Fibroblast of pulmonary artery (primary cell): Measurements from ENCODE around the gene RASA2.
A peak's percentile ranks its signal among the peaks of the same experiment; 100 is the strongest.

ENCODE experiments used
- DNase-seq: peaks from one replicate; pipeline ENCODE4 v3.0.0-alpha.2; 2010; ENCODE audit warnings: low read depth
- H3K4me3 ChIP-seq: replicated peaks from 2 replicates; pipeline ENCODE4 v1.5.1; 2011; ENCODE audit warnings: low read depth, mild to moderate bottlenecking, control low read depth, low read length, moderate library complexity
- CTCF ChIP-seq: IDR thresholded peaks from 2 replicates; pipeline ENCODE4 v1.5.1; 2011; ENCODE audit warnings: mild to moderate bottlenecking, control low read depth, low read length, inconsistent platforms; ENCODE audit errors: missing control alignments

Gene RASA2

DNA sequence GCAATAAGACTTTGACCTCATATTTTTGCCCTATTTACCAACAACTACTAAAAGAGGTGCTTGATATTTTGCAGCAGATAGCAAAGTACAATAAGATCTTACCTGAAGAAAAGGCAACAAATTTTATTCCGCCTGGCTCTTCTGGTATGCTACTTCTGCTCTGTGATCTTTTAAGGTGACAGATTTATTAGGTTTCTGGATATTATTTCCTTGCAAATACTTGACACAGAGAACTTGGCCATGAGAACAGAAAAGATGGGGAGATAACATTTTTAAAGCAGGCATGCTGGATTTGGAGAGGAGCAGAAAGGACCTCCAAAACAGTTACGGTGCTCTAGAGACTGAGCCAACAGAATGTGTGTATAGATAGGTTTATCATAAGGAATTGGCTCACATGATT is 164.6 kb downstream of the RASA2 start:
- no peak for TF ChIP-seq CTCF
- DNase-seq = no peak
- H3K4me3 ChIP-seq = no peak overlapping the region

DNA sequence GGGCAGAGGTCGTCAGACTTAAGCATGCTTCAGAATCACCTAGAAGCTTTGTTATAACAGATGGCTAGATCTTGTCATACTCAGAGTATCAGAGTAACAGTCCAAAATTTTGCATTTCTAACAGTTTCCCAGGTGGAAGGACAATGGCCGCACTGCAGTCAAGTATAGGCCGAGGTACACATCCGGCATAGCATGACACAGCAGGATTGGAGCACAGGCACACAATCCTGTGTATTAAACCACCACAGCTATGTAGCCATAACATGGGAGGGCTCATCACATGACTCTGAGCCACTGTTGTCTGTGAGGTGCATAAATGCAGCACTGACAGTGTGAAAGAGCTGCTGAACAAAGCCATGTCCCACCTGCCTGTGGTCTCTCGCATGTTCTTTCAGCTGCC is 165.5 kb downstream of the RASA2 start:
- no peak overlapping the region for H3K4me3 ChIP-seq
- no peak for DNase-seq
- TF ChIP-seq CTCF = no peak

DNA sequence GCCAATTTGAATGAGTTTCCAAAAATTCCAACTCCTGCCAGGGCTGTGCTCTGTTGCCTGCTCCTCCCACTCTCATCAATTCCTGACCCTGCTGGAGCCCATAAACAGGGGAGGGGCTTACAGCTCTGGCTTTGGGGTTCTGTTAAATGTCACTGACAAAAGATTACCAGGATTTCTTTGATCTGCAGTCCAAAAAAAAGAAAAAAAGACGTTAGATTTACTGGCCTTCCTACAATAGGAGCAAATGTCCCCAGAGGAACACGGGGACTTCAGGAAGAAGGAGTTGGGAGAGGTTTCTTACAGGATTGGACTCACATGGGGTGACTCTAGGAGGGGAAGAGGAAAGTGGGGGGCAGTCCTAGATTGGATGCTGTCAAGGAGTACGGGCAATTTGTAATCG is 167.0 kb downstream of the RASA2 start:
- DNase-seq = no peak
- TF ChIP-seq CTCF = no peak
- no peak overlapping the region for H3K4me3 ChIP-seq

- no peak overlapping the region for H3K4me3 ChIP-seq
- no peak for TF ChIP-seq CTCF
- DNase-seq = no peak
These were observed 169.0 kb downstream of the RASA2 start for GRCh38 chr3:141655801-141656200.

- peak; percentile 75 for DNase-seq
- no peak for TF ChIP-seq CTCF
These were observed 169.9 kb downstream of the RASA2 start for GRCh38 chr3:141656771-141657170.

GRCh38 chr3:141657516-141657915 is 170.7 kb downstream of the RASA2 start:
- H3K4me3 ChIP-seq = no peak overlapping the region
- no peak for TF ChIP-seq CTCF
- no peak for DNase-seq

More at GRCh38 chr3:141656771-141657170, 169.9 kb downstream of the RASA2 start:
- no peak overlapping the region for H3K4me3 ChIP-seq

- peak overlapping the region; percentile 59 for H3K4me3 ChIP-seq
- TF ChIP-seq CTCF = no peak
- no peak for DNase-seq
These were observed 173.2 kb downstream of the RASA2 start for GRCh38 chr3:141659821-141660613.
